Stomach (tissue), 4 donors: ENCODE data around the gene PRCP.

Source experiments
- EP300 ChIP-seq: sonication (generic); formaldehyde crosslinking; IDR thresholded peaks from one replicate; pipeline ENCODE4 v1.6.1; 2017; ENCODE audit warnings: antibody characterized with exemption
- POLR2A ChIP-seq, 4 donors: fragments of 450-650 bp; IDR thresholded peaks; one replicate each; pipeline ENCODE4 v1.6.1; 2016; ENCODE audit warnings: antibody characterized with exemption in 4 of 4, control low read depth in 2 of 4, mild to moderate bottlenecking in 1 of 4, moderate library complexity in 1 of 4
- POLR2AphosphoS5 ChIP-seq, 3 donors: sonication (generic); formaldehyde crosslinking; IDR thresholded peaks; one replicate each; pipeline ENCODE4 v1.6.1; 2016; ENCODE audit warnings: antibody characterized with exemption in 3 of 3
- TF ChIP-seq, protein P1 (sequence below), 7 experiments: fragments of 450-650 bp in 4 of 7; fragments of 200-600 bp in 3 of 7; sonication (generic) in 3 of 7; IDR thresholded peaks; one replicate each; pipeline ENCODE4 v1.5.1; 2016 to 2019; ENCODE audit warnings: antibody characterized with exemption in 7 of 7, control low read depth in 2 of 7, mild to moderate bottlenecking in 1 of 7

GRCh38 chr11:82864268-82864667 is 36.0 kb downstream of the PRCP start:
- TF ChIP-seq, protein P1, sequence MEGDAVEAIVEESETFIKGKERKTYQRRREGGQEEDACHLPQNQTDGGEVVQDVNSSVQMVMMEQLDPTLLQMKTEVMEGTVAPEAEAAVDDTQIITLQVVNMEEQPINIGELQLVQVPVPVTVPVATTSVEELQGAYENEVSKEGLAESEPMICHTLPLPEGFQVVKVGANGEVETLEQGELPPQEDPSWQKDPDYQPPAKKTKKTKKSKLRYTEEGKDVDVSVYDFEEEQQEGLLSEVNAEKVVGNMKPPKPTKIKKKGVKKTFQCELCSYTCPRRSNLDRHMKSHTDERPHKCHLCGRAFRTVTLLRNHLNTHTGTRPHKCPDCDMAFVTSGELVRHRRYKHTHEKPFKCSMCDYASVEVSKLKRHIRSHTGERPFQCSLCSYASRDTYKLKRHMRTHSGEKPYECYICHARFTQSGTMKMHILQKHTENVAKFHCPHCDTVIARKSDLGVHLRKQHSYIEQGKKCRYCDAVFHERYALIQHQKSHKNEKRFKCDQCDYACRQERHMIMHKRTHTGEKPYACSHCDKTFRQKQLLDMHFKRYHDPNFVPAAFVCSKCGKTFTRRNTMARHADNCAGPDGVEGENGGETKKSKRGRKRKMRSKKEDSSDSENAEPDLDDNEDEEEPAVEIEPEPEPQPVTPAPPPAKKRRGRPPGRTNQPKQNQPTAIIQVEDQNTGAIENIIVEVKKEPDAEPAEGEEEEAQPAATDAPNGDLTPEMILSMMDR (IDR thresholded peaks at IDR 0.05): peak in 3 of 7 experiments; percentile 13 to 34 (median 34)
- TF ChIP-seq POLR2A (IDR thresholded peaks at IDR 0.05): no peak
- no peak for TF ChIP-seq EP300
- TF ChIP-seq POLR2AphosphoS5 (IDR thresholded peaks at IDR 0.05): peak in 1 of 3 donors; percentile 14
